GM12878 (cell line): Measurements from ENCODE around the gene YTHDF1. TPM values are rescaled to one million over a fixed set of nuclear protein-coding genes. Genes with fewer than 3 reads are reported as not detected.

Experiments
- ATF7 ChIP-seq: fragments of 450-650 bp; IDR thresholded peaks from 2 replicates; pipeline ENCODE4 v1.6.1; 2016; ENCODE audit warnings: low read depth, mild to moderate bottlenecking
- ELK1 ChIP-seq: IDR thresholded peaks from 2 replicates; pipeline ENCODE4 v1.6.1; 2012; ENCODE audit warnings: low read depth, low read length, improper control_type of control experiment
- FOXM1 ChIP-seq: IDR thresholded peaks from 2 replicates; pipeline ENCODE4 v1.6.1; 2012; ENCODE audit warnings: low read depth, mild to moderate bottlenecking, inconsistent platforms, low read length, moderate library complexity
- IKZF2 ChIP-seq, 2 experiments: fragments of 450-650 bp; IDR thresholded peaks; 2 replicates each; pipeline ENCODE4 v1.6.1; 2017; ENCODE audit warnings: mild to moderate bottlenecking in 2 of 2, moderate library complexity in 2 of 2
- KLF5 ChIP-seq: fragments of 450-650 bp; IDR thresholded peaks from 2 replicates; pipeline ENCODE4 v1.6.1; 2014; ENCODE audit warnings: mild to moderate bottlenecking; ENCODE audit not compliant: partially characterized antibody
- NR2C2 ChIP-seq: IDR thresholded peaks from 2 replicates; pipeline ENCODE4 v1.6.1; 2011; ENCODE audit warnings: borderline replicate concordance, low read depth; ENCODE audit not compliant: control insufficient read depth, insufficient read length
- RB1 ChIP-seq: fragments of 450-650 bp; formaldehyde crosslinking; IDR thresholded peaks from 2 replicates; pipeline ENCODE4 v1.6.1; 2017; ENCODE audit warnings: mild to moderate bottlenecking, borderline replicate concordance
- RELB ChIP-seq: fragments of 450-650 bp; IDR thresholded peaks from 2 replicates; pipeline ENCODE4 v1.6.1; 2017; ENCODE audit warnings: low read depth, mild to moderate bottlenecking, moderate library complexity
- ZBTB11 ChIP-seq: fragments of 450-650 bp; formaldehyde crosslinking; IDR thresholded peaks from 2 replicates; pipeline ENCODE4 v1.5.0; 2022; ENCODE audit warnings: mild to moderate bottlenecking, missing genetic modification characterization
- ZNF622 ChIP-seq: fragments of 450-650 bp; IDR thresholded peaks from 2 replicates; pipeline ENCODE4 v1.6.1; 2017; ENCODE audit warnings: mild to moderate bottlenecking, inconsistent platforms
- ZZZ3 ChIP-seq: IDR thresholded peaks from 2 replicates; pipeline ENCODE4 v1.6.1; 2011; ENCODE audit warnings: low read depth; ENCODE audit not compliant: control insufficient read depth, insufficient read length
- polyA plus RNA-seq, 11 experiments: library from polyadenylated mRNA; depleted of rRNA in 4 of 11; unstranded in 6 of 11; stranded (reverse) in 5 of 11; fragments of >200 nt; fragmentation: Nextera tagmentation in 4 of 11; fragmentation: Illumina TruSeq in 1 of 11; extraction: Ambion mirVana in 4 of 11; extraction: Trizol in 1 of 11; gene quantifications; 1 replicate in 1 of 11; 2 replicates in 10 of 11; pipeline versions ENCODE4 v1.2.1 to v1.2.3, GENCODE V29; 2011 to 2016; ENCODE audit warnings: inconsistent platforms in 2 of 11, missing spikeins in 2 of 11, low read depth in 1 of 11
- total RNA-seq, 4 experiments: library from RNA; depleted of rRNA in 3 of 4; stranded (reverse); fragments of >200 nt in 3 of 4; fragmentation: Illumina TruSeq in 1 of 4; extraction: Trizol in 1 of 4; gene quantifications; 2 replicates each; pipeline versions ENCODE4 v1.2.1 to v1.2.3, GENCODE V29; 2013 to 2021

Gene YTHDF1
- total and polyA plus RNA-seq, 10 of the 15 experiments (the other 5 are each of a cell fraction or from before 2014, with no cell fraction given) = 4.6 to 37.8 (median 20.5) TPM

- TF ChIP-seq FOXM1 = no peak
- no peak for TF ChIP-seq ZNF622
- TF ChIP-seq RELB = no peak
- TF ChIP-seq ATF7 = no peak
- TF ChIP-seq NR2C2 = no peak
- TF ChIP-seq ZBTB11 (CRISPR knock-in tag) = no peak
- no peak for TF ChIP-seq ZZZ3
- no peak for TF ChIP-seq RB1
- no peak for TF ChIP-seq ELK1
- no peak for TF ChIP-seq IKZF2 (IDR thresholded peaks at IDR 0.05)
- TF ChIP-seq KLF5 = no peak
These were observed 47.9 kb downstream of the YTHDF1 start (continued) for GRCh38 chr20:63167918-63168520.
